Hair follicle dermal papilla cell (primary cell): Measurements from ENCODE around the gene SFRP5. TPM values are rescaled to one million over a fixed set of nuclear protein-coding genes. Genes with fewer than 3 reads are reported as not detected.

Experiments
- total RNA-seq: library from RNA; depleted of rRNA; stranded (reverse); fragments of >200 nt; gene quantifications from 2 replicates; pipeline ENCODE4 v1.2.3, GENCODE V29; 2012

Gene SFRP5, protein sequence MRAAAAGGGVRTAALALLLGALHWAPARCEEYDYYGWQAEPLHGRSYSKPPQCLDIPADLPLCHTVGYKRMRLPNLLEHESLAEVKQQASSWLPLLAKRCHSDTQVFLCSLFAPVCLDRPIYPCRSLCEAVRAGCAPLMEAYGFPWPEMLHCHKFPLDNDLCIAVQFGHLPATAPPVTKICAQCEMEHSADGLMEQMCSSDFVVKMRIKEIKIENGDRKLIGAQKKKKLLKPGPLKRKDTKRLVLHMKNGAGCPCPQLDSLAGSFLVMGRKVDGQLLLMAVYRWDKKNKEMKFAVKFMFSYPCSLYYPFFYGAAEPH
- total RNA-seq, result not detected in 2 replicates

DNA sequence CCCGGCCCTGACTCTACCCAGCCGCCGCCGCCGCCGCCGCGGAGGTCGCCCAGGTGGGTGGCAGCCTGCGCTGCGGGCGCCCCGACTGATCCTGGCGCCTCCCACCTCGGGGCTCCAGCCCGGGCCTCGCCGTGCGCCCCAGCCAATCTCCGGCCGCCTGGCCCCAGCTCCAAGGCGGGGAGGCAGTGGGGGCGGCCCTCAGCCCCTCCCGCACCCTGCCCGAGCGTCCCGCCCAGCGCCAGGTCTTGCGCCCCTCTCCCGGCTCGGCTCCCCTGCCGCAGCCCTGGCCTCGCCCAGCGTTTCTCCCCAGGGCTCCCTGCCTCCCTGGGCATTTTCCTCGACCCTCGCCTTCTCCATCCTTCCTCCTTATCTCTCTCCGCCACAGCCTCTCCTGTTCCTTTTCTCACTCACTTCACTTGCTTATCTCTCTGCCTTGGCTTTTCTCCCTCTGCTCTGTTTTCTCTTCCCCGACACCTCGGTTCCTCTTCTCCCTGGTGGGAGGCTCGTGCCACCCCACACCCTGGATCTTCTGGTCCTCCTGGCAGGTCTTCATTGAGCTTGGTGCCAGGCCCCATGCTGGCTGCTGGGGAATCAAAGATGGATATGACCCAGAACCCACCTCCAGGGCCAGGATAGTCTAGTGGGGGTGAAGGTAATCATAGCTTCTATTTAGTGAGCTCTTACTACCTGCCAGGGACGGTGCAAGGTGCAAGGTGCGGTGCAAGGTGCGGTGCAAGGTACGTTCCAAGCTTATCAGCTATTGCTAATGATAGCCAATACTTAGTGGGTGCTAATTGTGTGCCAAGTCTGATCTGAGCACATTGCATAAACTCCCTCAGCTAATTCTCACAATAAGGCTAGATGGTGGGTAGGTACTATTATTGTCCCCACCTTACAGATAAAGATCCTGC lies at the start of gene SFRP5:
Gene SFRP5 (minus strand): TSS at position 87 of the 911 bp plus-strand sequence. CDS start 166 bp downstream, outside the sequence.

DNA sequence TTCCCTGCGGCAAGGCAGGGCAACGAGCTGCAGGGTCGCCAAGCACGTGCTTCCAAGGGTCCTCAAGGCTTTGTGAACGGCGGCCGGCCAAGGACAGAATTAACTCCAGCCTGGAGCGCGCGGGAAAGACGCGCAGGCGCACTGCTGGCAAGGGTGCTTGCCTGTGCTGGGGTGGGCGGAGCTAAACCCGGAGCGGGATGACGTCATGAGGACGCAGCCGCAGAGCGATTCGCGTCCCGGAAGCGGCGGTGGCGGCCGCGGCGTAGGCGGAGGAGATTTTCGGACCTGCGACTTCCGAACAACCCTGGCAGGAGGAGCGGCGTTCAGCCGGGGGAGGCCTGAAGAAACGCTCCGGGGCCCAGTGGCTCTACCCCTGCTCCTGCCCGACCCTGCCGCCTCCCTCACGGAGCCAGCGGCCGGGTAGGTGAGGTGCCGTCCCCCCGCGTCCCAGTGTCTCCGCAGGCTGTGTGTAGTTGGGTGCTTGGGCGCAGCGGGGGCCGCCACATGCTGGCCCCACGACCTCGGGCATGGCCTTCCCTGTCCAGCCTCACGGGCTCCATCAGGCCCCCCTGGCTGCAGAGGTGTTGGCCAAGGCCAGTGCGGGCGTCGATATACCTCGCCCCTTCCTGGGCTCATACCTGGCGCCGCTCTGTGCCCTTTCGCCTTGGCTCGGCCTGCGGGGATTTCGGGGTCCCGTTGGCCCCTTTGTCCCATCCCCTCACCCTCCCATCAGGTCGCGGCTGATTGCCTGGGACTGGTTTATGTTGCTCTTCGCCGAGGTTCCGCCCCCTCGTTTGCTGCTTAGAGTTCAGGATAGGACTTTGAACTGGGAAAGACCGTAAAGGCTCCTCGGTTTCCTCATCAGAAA lies 34.7 kb downstream of the SFRP5 start, which contains the start of gene ZFYVE27:
Gene ZFYVE27 (plus strand): TSS at position 227 of the 868 bp plus-strand sequence. CDS start 1,350 bp downstream, outside the sequence.

Other genes starting within 250 kb of the SFRP5 start
- 0.24 and 0.32 TPM in 2 replicates for gene ANKRD2, start 199.2 kb downstream of the SFRP5 start, total RNA-seq
- gene HOGA1, start 187.6 kb downstream of the SFRP5 start, total RNA-seq, result 1.5 and 1.6 TPM in 2 replicates
- gene C10orf62, start 182.3 kb downstream of the SFRP5 start, total RNA-seq, result 0.49 TPM in 1 of 2 replicates, not detected in the other
- gene MORN4, start 138.5 kb downstream of the SFRP5 start, total RNA-seq, result 5.0 and 5.8 TPM in 2 replicates
- gene PI4K2A, start 131.3 kb downstream of the SFRP5 start, total RNA-seq, result 29.7 and 37.8 TPM in 2 replicates
- gene AVPI1, start 84.8 kb downstream of the SFRP5 start, total RNA-seq, result 23.5 and 32.1 TPM in 2 replicates
- gene MARVELD1, start 58.3 kb downstream of the SFRP5 start, total RNA-seq, result 63.3 and 68.2 TPM in 2 replicates
- gene ZFYVE27, start 34.9 kb downstream of the SFRP5 start, total RNA-seq, result 19.8 and 20.6 TPM in 2 replicates
- gene GOLGA7B, start 77.8 kb upstream of the SFRP5 start, total RNA-seq, result under 0.01 TPM in 2 replicates